PC-3 (cell line): ENCODE measurements around the gene METTL26.

Experiments
- EZH2 ChIP-seq: fragments of 300-600 bp; sonication (generic); IDR thresholded peaks from one replicate; pipeline ENCODE4 v1.6.1; 2017; ENCODE audit warnings: antibody characterized with exemption, mild to moderate bottlenecking, low read length; ENCODE audit not compliant: unreplicated experiment
- TF ChIP-seq, protein P1 (sequence below): fragments of 300-600 bp; sonication (generic); conservative IDR thresholded peaks from 2 replicates; pipeline ENCODE4 v1.5.1; 2017; ENCODE audit warnings: antibody characterized with exemption, low read depth, mild to moderate bottlenecking, low read length

DNA sequence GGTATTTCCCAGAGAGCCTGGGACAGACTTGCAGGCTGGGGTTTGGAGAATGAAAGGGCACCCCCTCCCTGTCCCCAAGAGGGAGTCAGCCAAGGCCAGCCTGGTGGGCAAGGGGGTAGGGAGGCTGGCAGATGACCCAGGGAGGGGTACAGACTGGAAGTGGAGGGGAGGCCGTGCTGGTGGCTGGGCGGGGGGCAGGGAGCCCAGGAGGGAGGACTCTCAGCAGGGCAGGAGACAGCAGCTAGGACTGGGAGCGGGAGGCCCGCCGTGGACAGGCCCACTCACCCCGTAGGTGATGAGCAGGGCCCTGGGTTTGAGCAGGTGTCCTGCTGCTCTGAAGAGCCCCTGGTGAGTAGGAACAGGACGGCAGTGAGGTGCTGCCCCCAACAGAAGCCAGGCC lies 1.1 kb downstream of the METTL26 start:
- TF ChIP-seq, protein P1, sequence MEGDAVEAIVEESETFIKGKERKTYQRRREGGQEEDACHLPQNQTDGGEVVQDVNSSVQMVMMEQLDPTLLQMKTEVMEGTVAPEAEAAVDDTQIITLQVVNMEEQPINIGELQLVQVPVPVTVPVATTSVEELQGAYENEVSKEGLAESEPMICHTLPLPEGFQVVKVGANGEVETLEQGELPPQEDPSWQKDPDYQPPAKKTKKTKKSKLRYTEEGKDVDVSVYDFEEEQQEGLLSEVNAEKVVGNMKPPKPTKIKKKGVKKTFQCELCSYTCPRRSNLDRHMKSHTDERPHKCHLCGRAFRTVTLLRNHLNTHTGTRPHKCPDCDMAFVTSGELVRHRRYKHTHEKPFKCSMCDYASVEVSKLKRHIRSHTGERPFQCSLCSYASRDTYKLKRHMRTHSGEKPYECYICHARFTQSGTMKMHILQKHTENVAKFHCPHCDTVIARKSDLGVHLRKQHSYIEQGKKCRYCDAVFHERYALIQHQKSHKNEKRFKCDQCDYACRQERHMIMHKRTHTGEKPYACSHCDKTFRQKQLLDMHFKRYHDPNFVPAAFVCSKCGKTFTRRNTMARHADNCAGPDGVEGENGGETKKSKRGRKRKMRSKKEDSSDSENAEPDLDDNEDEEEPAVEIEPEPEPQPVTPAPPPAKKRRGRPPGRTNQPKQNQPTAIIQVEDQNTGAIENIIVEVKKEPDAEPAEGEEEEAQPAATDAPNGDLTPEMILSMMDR = no peak
- TF ChIP-seq EZH2 = no peak
